Lower leg skin (tissue), 4 donors: ENCODE measurements around the gene CARD11. TPM values are rescaled to one million over a fixed set of nuclear protein-coding genes. Genes with fewer than 3 reads are reported as not detected.

ENCODE experiments used
- DNase-seq, 2 donors: peaks; one replicate each; pipeline ENCODE4 v3.0.0-alpha.2; 2019; ENCODE audit warnings: low spot score in 2 of 2
- H3K4me3 ChIP-seq: fragments of 200-600 bp; sonication (generic); 2 replicates; pipeline ENCODE4 v1.5.1; 2017; ENCODE audit warnings: mild to moderate bottlenecking, low read depth; ENCODE audit not compliant: poor library complexity, severe bottlenecking
- POLR2A ChIP-seq, 2 donors: fragments of 450-650 bp; IDR thresholded peaks; one replicate each; pipeline ENCODE4 v1.6.1; 2016 to 2017; ENCODE audit warnings: antibody characterized with exemption in 2 of 2, mild to moderate bottlenecking in 1 of 2, moderate library complexity in 1 of 2
- WGBS, 2 donors: methylation state at CpG; one replicate each; pipeline ENCODE4 v1.1.5; 2018; 5-methylcytosine and 5-hydroxymethylcytosine counted together
- intact Hi-C: fragments of 100-400 bp; cut with DNase I; formaldehyde crosslinking; loops from one replicate; pipeline ENCODE4 v1.15.0; 2023; ENCODE audit warnings: low total_unique reads
- total RNA-seq, 4 donors: library from RNA; depleted of rRNA; stranded (reverse); fragments of >200 nt; gene quantifications; one replicate each; pipeline ENCODE4 v1.1.0, GENCODE V29; 2016
- TF ChIP-seq, protein P1 (sequence below), 3 donors: fragments of 450-650 bp; IDR thresholded peaks; one replicate each; pipeline ENCODE4 v1.5.1; 2016; ENCODE audit warnings: antibody characterized with exemption in 3 of 3, mild to moderate bottlenecking in 3 of 3, moderate library complexity in 2 of 3

Gene CARD11
- total RNA-seq, 4 donors from 2014 or later = 0.17 to 0.68 TPM; not detected in 2

DNA sequence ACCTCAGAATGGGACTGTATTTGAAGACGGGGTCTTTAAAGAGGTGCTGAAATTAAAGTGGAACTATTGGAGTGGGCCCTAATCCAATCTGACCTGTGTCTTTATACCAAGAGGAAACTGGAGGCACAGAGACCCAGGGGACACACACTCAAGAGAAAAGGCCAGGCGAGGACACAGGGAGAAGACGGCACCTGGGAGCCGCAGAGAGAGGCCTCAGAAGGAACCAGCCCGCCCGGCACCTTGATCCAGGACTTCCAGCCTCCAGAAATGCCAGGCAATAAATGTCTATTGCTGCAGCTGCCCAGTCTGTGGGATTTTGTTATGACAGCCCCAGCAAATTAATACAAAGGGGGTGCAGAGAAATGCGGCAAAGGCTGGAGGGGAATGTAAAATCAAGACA, 10.5 kb downstream of the CARD11 start:
- TF ChIP-seq, protein P1, sequence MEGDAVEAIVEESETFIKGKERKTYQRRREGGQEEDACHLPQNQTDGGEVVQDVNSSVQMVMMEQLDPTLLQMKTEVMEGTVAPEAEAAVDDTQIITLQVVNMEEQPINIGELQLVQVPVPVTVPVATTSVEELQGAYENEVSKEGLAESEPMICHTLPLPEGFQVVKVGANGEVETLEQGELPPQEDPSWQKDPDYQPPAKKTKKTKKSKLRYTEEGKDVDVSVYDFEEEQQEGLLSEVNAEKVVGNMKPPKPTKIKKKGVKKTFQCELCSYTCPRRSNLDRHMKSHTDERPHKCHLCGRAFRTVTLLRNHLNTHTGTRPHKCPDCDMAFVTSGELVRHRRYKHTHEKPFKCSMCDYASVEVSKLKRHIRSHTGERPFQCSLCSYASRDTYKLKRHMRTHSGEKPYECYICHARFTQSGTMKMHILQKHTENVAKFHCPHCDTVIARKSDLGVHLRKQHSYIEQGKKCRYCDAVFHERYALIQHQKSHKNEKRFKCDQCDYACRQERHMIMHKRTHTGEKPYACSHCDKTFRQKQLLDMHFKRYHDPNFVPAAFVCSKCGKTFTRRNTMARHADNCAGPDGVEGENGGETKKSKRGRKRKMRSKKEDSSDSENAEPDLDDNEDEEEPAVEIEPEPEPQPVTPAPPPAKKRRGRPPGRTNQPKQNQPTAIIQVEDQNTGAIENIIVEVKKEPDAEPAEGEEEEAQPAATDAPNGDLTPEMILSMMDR (IDR thresholded peaks at IDR 0.05) = no peak
- TF ChIP-seq POLR2A (IDR thresholded peaks at IDR 0.05) = no peak
- 73 to 78% methylated on average over 7 of the region's 7 CpGs for WGBS, 2 donors
- intact Hi-C loops = no loop called here
- H3K4me3 ChIP-seq = no peak overlapping the region
- DNase-seq = peak in 1 of 2 donors; percentile 81

DNA sequence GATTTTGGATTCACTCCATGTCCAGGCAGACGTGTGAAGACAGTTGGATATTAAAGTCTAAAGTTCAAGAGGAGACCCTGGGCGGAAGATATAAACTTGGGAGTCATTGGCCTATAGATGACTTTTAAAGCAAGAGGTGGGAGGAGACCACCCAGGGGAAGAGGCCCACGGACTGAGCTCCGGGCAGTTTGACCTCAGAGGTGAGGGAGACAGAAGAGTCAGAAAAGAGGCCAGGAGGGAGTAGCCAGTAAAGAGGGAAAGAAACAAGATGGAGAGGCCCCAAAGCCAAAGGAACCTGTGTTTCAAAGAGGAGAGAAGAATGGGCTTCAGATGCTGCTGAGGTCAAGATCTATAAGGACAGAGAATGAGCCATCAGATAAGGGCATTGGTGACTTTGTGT, 11.4 kb downstream of the CARD11 start:
- TF ChIP-seq, protein P1 (IDR thresholded peaks at IDR 0.05) = no peak
- TF ChIP-seq POLR2A (IDR thresholded peaks at IDR 0.05) = no peak
- peak in 1 of 2 donors; percentile 43 for DNase-seq
- no peak overlapping the region for H3K4me3 ChIP-seq
- intact Hi-C loops = no loop called here
- WGBS, 2 donors = 67 to 70% methylated on average over 4 of the region's 4 CpGs

DNA sequence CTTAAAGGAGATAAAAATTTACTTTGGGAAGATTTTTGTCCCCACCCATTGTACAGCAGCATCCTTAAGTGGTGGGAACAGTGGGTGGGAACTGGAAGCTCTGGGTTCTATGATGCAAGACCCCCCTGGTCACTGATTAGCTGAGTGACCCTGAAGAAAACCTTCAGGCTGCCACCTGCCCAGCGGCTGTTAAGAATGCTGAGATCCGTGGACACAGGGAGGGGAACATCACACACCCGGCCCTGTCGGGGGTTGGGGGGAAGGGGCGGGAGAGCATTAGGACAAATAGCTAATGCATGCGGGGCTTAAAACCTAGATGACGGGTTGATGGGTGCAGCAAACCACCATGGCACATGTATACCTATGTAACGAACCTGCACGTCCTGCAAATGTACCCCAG, 14.5 kb downstream of the CARD11 start:
- peak in 1 of 2 donors; percentile 26 for DNase-seq
- 65 to 70% methylated on average over 9 of the region's 9 CpGs for whole genome bisulfite sequencing, 2 donors
- no peak overlapping the region for H3K4me3 ChIP-seq
- TF ChIP-seq, protein P1 (IDR thresholded peaks at IDR 0.05) = no peak
- TF ChIP-seq POLR2A (IDR thresholded peaks at IDR 0.05) = no peak
- intact Hi-C loops = no loop called here

DNA sequence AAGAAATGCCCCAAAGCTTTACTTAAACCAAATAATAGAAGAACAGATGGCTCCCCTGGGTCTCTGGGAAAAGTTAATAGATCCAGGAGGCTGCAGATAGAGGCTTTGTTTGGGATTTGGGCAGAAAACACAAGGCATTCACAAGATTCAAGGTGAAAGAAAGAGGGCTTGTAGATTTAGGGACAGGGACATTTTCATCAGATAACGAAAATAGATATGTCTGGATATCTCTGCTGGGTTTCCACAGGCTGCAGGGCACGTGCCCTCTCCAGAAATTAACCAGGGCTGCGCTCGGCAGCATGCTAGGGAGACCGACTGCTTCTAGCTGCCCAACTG, 14.9 kb downstream of the CARD11 start:
- 69 to 74% methylated on average over 5 of the region's 5 CpGs for WGBS, 2 donors
- intact Hi-C loops = no loop called here
- DNase-seq = peak in 1 of 2 donors; percentile 29
- no peak overlapping the region for H3K4me3 ChIP-seq
- TF ChIP-seq, protein P1 (IDR thresholded peaks at IDR 0.05) = no peak
- no peak for TF ChIP-seq POLR2A (IDR thresholded peaks at IDR 0.05)

DNA sequence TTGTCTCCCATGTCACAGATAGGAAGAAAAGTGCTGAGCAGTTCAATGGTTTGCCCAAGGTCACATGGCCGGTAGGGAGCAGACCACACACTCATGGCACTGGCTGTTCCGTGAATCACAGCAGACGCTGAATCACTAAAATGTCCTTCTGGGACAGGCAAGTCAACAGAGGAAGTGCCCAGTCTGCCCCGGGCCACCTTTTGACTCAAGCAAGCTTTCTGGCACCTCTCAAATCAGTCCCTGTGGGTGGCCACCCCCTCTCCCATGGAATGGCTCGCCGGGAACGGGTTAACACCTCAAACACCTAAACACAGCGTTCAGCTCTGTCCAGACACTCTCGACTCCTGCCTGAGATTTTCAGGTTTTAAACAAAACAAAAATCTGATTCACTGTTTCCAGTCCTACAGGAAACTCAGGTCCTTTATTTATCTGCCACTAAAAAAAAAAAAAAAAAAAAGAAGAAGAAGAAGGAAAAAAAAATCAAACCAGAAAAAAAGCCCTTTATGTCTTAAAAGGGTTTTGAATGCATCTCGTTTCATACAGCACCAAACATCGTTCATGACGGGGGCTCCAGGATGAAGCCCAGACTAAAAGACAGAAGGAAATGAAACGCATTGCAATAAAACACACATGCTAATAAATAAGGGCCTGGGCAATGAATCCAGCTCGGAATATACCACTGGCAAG, 15.5 kb downstream of the CARD11 start:
- TF ChIP-seq POLR2A (IDR thresholded peaks at IDR 0.05) = no peak
- TF ChIP-seq, protein P1 (IDR thresholded peaks at IDR 0.05) = no peak
- intact Hi-C loops = no loop called here
- DNase-seq = peak; percentile 18 to 83
- WGBS, 2 donors = 20 to 33% methylated on average over 14 of the region's 14 CpGs
- H3K4me3 ChIP-seq = no peak overlapping the region
